ENCODE results near the gene KLHL29.

The KLHL29 gene

DNA sequence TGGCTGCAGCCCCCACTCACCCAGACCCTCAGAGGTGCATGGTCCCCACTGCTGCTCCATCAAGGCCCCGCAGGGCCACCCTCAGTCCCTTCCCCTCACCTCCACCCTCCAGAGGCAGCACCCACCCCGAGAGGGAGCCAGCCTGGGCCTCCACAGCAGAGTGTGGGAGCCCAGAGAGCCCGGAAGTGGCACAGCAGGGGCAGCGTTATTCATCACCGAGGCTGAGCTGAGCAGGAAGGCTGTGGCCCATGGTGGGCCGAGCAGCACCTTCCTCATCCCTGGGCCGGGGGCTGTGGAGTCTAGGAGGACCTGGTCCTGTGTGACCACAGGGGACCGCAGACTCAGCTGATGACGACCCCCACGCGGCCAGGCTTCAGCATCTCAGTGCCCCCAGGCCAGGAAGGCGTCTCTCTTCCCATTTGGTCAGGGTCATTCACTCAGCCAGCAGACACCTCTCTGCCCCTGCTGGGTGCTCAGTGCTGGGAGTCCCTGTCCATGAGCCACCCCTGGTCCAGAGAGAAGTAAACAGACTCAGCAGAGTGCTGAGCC, 283.9 kb downstream of the KLHL29 start:
- DNase-seq = no peak

DNA sequence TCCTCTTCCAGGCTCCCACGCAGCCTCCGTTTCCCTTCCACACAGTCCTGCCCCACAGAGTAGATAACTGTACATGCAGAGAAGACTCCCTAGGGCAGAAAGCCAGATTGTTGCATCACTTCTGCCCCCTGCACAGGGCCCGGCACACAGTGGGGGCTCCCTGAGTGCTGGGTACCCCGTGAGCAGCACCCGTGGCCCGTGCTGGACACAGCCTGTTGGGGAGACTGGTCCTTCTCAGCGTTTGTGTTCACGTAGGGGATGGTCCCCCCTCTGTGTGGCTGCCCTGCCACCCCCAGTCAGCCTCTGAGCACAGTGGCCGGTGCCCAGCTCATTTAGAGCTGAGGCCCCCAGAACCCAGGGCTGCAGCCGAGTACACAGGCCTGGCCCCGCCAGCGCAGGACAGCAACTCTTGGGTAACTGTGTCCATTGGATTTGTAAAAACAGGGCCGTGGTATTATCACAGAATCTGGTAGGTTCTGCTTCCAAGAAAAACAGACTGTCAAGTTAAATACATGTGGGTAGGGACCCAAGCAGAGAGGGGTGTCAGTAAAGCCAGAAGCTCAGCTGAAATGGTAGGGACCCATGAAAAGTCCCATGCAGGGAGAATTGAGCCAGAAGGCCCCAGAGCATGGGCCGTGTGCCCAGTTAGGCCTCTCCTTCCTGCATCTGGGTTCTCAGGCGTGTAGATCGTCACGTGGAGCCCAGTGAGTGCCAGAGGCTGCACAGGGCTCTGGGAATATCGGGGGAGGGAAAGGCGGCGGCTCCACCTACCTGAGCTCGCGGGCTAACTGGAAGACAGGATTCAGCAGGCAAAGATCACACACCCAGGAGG, 284.6 kb downstream of the KLHL29 start:
- DNase-seq = peak; percentile 7

DNA sequence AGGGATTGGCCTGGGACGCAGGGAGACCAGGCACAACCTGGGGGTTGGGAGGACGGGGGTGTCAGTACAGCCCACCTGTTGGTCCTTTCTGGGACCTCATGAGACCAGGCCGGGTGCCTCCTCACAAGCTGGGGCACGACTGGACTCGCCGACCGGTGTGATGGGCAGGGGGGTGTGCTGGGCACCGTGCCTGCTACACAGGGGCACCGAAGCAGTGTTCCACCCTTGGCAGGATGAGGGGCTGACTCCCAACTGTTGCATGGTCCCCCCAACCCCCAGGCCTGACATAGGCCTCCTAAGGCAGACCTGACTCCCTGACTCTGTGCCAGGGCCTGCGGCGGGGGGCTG, 285.2 kb downstream of the KLHL29 start:
- no peak for DNase-seq

DNA sequence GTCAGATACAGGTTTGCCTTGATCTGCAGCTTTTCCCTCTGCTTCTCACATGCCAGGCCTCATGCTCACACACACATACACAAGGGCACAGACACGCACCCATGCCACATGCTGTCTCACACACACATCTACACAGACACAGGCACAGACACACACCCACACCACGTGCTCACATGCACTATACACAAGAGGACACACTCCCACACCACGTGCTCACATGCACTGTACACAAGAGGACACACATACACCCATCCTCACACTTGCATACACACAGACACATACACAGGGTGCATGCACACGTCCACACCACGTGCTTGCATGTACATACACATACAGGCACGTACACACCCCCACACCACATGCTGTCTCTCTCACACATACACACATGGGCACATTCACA, 288.1 kb downstream of the KLHL29 start:
- DNase-seq = no peak

DNA sequence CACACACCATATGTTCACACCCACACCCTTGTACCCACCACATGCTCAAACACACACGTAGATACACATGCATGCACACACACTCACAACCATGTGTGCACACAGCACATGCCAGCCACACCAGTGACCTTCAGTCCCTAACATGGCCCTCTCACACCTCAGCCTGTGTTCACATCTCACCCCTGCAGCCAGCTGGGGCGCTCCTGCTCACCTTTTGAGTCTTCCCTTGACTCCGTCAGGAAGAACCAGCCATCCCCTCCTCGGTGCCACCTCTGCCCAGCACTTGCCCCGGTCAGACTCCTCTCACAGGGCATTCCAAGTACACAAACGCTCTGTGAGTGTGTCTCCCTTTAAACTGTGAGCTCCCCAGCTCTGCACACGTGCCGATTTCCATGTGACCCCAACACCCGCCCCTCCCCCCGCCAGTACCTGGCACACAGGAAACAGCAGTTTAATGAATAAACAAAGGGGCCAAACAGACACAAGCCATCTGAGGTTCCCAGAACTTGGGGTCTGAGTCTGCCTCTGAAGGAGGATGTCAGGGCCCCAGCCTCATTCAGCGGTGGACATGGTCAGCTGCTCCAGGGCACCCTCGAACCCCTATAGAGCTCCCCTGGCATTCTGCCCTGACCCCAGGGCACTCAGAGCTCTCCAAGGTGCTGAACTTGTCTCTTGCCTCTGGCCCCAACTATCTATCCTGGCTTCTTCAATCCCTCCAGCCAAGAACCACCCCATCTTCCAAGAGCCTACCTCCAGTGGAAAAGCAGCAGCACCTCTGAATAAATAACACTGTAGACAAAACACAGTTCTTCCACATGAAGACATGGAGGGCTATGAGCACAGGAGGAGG, 289.1 kb downstream of the KLHL29 start:
- DNase-seq = no peak

DNA sequence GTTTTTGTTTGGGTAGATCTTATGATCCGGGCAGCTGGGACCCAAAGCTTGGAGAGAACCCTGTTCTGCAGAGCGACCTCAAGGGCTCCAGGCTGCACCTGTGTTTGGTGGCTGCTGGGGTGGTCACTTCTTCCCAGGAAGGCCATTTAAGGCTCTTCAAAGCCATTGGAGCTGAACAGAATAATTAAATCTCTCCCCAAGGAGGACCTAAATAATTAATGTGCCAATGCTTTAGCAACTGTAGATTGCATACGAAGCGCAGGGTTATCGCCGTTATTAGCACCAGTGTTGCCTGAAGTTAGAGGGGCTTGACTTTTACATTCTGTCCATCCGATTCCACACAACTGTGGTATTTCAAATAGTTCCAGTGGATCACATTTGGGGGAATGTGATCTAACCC, 290.5 kb downstream of the KLHL29 start:
- no peak for DNase-seq

DNA sequence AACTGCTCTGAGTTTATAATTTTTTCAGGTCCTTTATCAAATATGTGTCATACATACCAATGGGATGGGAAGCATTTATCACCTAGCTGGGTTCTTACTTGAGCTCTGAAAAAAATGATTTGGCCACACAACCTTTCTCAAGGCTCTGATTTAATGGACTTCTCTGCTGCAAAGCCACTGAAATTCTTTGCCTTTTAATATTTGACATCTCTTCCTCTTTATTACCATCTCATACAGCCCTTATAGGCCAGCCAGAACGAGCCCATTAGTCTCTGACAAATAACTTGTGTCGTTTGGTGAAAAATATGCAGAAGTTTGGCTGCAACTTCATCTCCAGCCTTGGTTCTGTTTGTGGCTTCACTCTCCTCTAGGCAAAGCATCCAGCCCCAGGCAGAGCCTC, 292.9 kb downstream of the KLHL29 start:
- no peak for DNase-seq

DNA sequence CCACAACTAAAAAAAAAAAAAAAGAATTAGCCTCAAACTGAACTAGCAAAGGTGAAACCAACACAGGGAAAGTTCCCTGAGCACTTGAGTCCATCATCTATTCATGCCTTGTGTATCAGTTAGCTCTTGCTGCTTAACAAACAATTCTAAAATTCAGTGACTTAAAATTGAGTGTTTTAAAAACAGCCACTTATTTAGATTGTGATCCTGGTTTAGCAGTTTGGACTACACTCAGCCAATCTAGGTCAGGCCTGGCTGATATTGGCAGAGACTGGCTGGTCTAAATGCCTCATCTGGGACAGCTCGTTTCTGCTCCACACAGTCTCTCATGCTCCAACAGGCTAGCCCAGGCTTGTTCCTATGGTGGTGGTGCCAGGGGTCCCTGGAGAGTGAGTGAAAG, 294.1 kb downstream of the KLHL29 start:
- DNase-seq = no peak

DNA sequence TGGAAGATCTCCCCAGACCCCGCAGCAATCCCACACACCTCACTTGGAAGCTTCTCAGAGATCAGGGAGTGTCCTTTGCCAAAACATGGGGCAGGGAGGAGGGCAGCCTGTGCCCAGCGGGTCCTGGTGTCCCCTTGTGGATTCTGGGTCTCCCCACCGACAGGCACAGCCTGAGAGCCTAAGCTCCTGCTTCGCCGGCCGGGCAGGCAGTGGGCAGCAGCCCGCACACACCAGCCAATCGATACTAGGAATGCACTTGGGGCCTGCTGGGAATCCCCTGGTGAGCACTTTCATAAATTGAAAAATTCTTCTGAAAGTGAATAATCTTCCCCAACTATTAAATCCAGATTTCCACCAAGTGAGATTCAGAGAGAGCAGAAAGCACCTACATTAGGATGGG, 296.0 kb downstream of the KLHL29 start:
- DNase-seq = no peak

DNA sequence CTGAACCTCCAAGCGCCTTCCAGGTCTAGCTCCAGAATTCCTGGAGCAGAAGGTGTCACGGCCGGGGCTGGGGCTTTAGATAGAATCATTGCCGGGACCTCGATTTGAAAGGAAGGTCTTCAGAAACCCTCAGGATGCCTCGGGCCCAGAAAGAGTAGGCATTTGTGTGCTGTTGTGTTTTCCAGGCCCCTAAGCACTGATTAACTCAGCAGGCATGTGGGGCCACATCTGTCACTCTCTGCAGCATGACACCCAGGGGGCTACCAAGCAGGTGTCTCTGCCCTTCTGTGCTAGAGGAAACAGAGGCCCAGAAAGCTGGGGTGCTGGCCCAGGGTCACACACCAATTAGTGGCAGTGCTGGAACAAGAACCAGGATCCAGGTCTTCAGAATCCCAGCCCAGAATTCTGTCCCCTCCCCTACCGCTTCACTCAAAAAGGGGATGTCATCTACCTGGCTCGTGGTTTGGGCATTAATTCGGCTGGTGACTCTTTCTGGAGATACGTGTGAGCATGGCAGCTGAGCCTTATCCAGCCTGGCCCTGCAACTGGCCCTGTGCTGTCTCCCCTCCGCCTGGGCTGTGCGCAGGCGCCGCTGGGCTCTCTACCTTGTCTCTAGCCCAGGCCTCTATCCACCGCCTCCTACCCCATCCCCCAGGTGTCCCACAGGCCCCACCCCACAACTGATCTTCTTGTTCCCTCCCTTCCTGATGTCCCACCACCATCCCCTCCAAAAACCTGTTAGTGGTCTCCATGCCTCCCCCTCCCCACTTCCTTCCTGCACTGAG, 296.6 kb downstream of the KLHL29 start:
- DNase-seq = no peak

DNA sequence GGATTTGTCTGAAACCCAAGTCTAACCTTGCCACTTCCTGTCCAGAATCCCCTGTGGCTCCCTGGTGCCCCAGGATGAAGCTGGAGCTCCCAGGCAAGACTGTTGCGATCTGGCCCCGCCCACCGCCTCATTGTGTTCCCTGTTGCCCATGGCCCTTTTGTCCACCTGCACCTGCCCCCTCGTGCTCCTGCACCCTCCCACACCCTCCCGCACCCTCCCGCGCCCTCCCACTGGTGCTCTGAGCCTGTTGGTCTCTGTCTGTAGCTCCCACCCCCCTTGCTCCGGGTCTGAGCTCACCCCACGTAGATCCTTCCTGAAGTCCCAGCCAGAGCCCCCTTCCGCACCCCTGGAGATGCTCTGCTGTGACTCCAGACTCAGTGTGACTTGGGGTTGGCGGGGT, 297.5 kb downstream of the KLHL29 start:
- no peak for DNase-seq

DNA sequence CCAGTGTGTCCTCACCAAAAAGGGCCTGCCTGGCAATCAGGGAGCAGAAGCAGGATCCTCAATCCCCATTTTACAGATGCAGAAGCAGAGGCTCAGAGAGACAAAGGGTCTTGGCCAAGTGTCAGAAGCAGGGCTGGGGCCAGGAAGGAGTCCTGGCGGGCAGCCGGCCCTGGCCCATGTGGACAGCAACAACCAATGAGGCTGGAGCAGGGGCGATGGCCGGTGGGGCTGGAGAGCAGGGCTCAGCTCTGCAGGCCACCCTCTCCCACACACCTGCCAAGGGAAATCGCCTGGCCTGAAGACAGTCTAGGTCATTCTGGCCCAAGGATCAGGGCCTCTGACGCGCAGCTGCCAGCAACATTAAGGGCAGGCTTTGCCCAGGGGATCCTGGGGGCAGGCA, 298.0 kb downstream of the KLHL29 start:
- no peak for DNase-seq

DNA sequence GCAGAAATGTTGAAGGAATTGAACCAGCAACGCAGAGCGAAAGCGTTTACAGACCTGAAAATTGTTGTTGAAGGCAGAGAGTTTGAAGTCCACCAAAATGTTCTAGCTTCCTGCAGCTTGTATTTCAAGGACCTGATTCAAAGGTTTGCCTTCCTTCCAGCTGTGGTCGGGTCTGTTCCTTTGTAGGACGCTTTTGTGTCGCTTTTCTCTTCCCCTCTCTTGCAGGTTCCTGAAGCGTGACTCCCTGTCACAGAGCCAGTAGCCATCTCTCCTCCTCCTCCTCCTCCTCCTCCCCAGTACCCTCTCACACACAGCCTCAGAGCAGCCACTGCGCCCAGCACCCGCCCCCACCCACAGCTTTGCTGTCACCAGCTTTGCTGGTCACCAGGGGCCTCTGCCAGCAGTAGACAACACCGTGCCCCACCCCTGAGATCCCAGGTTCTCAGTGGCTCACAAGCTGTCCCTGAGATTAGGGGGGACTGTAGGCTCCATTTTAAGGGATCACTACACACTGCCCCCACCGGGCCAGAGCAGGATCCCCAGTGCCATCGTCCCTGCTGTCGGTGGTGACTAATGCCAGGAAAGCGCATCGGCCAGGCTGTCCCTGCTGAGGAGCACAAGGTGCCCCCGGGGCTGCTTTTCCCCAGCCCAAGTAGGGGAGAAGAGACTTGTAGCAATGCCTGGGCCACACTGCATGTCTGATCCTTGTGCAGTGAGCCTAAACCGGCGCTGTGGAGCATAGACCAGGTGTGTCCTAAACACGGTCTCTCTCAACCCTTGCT, 299.6 kb downstream of the KLHL29 start:
- no peak for DNase-seq

DNA sequence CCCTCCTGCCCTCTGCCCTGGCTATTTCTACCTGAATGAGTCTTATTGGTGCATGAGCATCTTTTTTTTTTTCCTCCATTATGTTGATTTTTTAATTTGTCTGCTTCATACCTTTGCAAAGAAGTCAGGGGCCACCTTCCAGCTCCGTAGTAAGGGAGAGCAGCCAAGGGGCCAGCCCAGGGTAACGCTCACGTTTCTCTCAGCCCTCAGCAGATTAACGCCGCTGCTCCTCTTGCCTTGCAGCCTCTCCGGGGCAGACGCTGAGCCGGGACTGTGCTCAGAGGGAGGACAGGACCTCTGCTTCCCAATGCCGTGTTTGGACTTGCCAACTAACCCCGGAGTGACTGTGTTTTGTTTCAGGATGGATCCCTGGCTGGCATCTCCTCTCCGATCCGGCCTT, 300.2 kb downstream of the KLHL29 start:
- no peak for DNase-seq

DNA sequence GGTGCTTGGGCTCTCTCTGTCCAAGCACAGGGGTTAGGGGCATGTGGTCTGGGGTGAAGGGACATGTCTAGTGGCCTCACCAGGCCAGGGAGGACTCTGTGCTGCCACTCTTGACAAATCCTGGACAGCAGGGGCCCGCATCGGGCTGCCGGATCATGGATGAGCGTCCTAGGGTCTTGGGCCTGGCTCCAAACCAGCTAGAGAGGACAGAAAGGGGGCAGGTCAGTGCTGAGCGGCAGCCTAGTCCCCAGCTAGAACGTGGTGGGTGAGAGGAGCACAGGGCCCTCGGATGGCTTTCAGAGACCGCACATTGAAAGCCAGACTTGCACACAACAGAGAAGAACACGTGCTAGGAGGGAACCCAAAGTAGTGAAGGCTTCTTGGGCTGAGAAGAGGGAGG, 300.7 kb downstream of the KLHL29 start:
- DNase-seq = no peak

DNA sequence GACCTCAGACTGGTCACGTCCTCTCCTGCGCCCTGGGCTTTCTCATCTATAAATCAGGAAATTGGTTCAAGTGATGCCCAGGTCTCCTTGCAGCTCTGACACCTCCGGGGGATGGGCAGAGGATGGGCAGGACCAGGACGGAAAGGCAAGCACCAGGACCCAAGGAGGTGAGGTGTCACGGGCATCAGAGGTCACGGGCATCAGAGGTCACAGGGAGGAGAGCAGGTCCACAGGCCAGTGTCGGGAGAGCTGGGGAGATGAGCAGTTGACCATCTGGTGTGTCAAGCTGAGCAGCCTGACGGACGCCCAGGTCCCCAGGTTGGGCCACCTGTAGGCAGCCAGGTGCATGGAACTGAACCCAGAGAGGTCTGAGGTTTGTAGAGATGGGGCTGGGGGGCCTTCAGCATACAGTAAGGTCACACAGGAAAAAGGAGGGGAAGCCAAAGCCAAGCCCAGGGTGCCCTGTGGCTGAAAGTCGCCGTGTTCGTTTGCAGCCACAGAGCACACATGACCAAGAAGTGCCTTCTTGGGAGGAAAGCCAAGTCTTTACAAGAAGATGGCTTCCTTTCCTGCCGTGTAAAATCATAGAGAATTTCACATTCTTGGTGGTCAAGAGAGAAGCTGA, 301.5 kb downstream of the KLHL29 start:
- DNase-seq = no peak

DNA sequence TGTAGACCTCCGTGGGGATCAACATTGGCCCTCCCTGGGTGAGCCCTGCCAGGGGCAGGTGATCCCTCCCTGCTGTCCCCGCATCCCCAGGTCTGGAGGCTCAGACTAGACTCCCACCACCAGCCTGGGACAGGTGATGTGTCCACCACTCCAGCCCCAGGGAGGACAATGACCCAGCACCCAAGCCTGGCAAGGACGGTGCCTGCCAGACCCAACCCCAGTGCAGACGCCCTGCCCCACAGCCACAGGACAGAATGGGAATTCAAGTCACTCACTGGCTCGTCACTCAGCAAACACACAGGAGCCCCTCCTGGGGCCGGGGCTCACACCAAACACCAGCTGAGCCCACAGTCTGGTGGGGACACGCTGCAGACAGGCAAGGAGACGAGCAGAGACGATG, 302.2 kb downstream of the KLHL29 start:
- DNase-seq = no peak

DNA sequence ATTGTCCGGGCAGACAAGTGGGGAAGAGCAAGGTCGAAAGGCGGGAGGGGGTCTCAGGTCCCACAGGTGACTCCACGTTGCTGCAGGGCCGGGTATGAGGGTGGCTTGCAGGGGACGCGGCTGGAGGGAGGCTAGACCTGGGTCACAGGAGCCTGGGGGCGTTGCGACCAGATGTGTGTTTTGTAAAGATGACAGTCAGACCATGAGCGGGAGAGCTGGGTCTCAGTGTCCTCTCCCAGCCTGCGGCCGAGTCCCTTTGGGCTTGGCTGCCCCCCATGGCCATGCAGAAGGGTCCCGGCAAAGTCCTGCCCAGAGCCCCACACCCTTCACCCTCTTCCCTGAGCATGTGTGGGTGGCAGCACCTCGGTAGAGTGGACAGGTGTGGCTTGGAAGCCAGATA, 302.7 kb downstream of the KLHL29 start:
- no peak for DNase-seq

DNA sequence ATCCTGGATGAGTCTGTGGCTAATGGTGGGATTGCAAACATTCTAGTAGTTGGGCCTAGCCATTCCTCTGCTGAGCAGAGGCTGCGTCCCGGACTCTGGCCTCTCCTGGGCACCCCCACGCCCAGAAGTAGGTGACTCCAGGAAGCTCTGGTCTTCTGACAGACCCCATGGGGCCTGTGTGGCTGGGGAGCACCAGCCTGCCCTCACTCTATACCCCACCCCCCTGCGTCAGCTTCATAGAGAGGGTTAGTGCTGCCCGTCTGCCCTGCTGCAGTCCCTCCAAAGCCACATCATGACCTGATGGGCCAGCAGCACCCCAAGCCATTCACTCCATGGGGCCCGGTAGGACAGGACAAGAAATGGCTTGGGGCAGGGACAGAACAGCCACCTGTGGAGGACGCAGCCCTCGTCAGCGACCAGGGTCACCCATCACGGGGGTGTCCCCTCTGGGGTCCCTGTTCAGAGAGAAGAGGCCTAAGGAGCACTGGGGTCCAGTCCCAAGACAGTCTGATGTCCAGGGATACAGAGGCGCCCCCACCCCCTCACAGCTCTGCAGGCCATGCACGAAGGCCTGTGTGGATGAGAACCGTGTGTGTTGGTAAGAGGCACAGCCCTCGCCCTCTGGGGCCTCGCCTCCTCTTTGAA, 303.6 kb downstream of the KLHL29 start:
- no peak for DNase-seq

DNA sequence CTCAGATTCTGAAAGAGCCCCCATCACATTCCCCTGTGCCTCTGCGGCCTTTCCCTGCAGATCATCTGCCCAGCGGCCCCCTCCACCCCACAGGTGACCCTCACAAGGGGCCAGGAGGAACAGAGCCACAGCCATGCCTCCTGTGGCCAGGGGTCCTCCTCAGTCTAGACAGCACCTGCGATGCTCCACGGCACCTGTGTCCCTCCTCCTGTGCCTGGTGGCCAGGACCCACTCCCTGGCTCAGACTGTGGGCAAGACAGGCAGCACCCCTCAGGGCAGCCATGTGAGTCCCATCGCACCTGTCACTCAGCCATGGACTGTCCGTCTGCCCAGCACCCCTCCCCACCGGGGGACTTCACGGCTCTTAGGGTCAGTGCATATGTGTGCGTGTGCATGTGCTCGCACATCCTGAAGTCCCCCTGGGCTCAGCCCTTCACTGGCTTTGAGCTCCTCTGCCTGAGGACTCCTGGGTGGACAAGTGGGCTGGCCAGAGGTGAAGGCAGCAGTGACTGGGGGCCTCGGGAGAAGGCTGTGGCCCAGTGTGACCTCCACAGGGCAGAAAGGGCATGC, 304.2 kb downstream of the KLHL29 start:
- DNase-seq = no peak

DNA sequence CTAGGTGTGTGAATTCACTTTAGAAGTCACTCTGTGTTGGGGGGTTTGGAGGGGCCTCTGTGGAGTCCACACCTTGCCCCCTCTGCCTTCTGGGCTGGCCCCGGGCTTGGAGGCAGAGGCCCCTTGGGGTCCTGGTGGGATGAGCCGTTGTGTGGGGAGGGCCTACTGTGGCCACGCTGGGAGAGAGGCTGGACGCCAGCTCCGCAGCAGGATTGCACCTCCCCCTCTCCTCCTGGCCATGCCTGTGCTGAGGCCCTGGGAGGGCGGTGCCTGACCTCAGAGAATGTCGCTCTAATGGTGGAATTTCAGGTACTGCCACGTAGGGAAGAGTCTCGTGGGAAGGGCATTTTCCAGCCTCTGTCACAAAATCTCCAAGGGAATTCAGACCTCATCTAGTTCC, 304.9 kb downstream of the KLHL29 start:
- DNase-seq = no peak

All from HCEC 1CT (cell line).